Measurements from ENCODE around the gene SCN3B.

- no peak for TF ChIP-seq CTCF (IDR thresholded peaks at IDR 0.05)
- TF ChIP-seq EZH2 (IDR thresholded peaks at IDR 0.05): no peak
Measured at GRCh38 chr11:123588864-123589262, 65.6 kb downstream of the SCN3B start.

Data from neural progenitor cell (in vitro differentiated cells).